ENCODE data around the gene HLF. TPM values are rescaled to one million over a fixed set of nuclear protein-coding genes. Genes with fewer than 3 reads are reported as not detected.
"Not testable (repeated sequence)": the region's sequence is repeated elsewhere in the genome, so short reads cannot be mapped to it uniquely, and the experiment has no call there.

The HLF gene
- polyA plus RNA-seq, 10 donors, result 4.4 to 9.3 (median 5.5) TPM

GRCh38 chr17:55325406-55325805 is 60.6 kb downstream of the HLF start:
- DNase-seq, result peak in 2 of 3 donors; percentile 64 to 85

GRCh38 chr17:55326030-55326429 is 61.3 kb downstream of the HLF start:
- DNase-seq, result no peak

GRCh38 chr17:55327225-55328088 is 62.7 kb downstream of the HLF start:
- DNase-seq, result no peak

GRCh38 chr17:55328514-55328913 is 63.8 kb downstream of the HLF start:
- not testable (repeated sequence) for DNase-seq

GRCh38 chr17:55330344-55330933 is 65.7 kb downstream of the HLF start:
- DNase-seq, result no peak

- DNase-seq, result no peak
Measured at GRCh38 chr17:55332296-55333041, 67.7 kb downstream of the HLF start.

- DNase-seq, result peak in 1 of 3 donors; percentile 31
Measured at GRCh38 chr17:55334285-55334684, 69.5 kb downstream of the HLF start.

GRCh38 chr17:55334881-55335540 is 70.3 kb downstream of the HLF start:
- DNase-seq, result no peak

- no peak for DNase-seq
Measured at GRCh38 chr17:55335625-55336024, 70.9 kb downstream of the HLF start.

- DNase-seq, result no peak
Measured at GRCh38 chr17:55336426-55336825, 71.7 kb downstream of the HLF start.

GRCh38 chr17:55340176-55340575 is 75.4 kb downstream of the HLF start:
- DNase-seq, result peak in 1 of 3 donors; percentile 21

GRCh38 chr17:55340686-55341085 is 75.9 kb downstream of the HLF start:
- peak in 1 of 3 donors; percentile 41 for DNase-seq

- peak in 1 of 3 donors; percentile 36 for DNase-seq
Measured at GRCh38 chr17:55341432-55341831, 76.7 kb downstream of the HLF start.

GRCh38 chr17:55342800-55343585 is 78.2 kb downstream of the HLF start:
- peak in 2 of 3 donors; percentile 42 to 68 for DNase-seq

GRCh38 chr17:55343900-55344513 is 79.2 kb downstream of the HLF start:
- DNase-seq, result no peak

GRCh38 chr17:55344514-55344997 is 79.8 kb downstream of the HLF start:
- DNase-seq, result no peak

- DNase-seq, result no peak
Measured at GRCh38 chr17:55345132-55345531, 80.4 kb downstream of the HLF start.

- DNase-seq, result no peak
Measured at GRCh38 chr17:55346658-55347057, 81.9 kb downstream of the HLF start.

GRCh38 chr17:55347341-55347740 is 82.6 kb downstream of the HLF start:
- peak in 1 of 3 donors; percentile 36 for DNase-seq

GRCh38 chr17:55348749-55349354 is 84.1 kb downstream of the HLF start:
- peak; percentile 44 to 84 (median 74) for DNase-seq

Measured in muscle of back (tissue), 11 donors.